Activated T-cell treated with anti-CD3 and anti-CD28 coated beads, Interleukin-2, amount 50 U/mL, for 1 hour (primary cell): ENCODE data around the gene EGFR.

Experiments
- DNase-seq: peaks from one replicate; pipeline ENCODE4 v3.0.0-alpha.2; 2020

EGFR gene

DNA sequence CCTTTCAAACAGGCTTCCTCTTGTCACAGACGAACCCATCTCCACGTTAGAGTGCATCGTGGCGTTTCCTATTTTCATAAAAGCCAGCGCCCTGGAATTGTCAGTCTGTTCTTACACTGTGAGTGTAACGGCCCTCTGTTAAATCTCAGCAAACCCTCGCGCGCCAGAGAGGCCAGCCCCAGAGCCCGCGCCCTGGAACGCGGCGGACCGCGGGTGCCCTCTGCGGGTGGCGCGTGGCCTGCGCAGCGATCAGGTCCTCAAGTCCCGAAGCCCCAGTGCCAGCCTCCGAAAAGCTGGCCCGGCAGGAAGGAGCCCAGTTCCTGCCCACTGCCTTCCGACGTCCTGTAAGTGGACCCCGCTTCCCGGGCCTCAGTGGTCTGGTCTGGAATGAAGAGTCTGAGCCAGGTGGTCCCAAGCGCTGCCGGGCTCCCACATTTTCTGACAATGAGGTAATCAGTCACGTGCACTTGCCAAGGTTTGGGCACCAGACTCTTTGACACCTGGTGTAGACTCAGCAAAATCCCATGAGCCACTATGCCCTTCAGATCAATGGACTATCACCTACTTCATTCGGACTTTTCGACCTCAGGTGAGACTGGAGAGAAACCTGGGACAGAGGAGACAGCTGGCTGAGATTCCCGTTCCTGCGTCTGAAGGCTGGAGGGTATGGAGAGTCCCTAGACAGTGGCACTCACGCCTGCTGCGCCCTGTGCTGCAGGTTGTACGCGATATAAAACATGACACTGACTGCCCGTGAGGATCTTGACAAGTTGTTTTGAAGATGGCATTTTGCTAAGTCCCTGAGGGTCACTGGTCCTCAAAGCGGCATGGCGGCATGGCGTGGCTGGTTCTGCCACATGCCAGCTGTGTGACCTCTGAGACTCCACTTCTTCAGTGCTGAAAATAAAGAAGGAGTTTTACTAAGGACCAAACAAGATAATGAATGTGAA is 237.0 kb downstream of the EGFR start:
- peak; percentile 78 for DNase-seq

GRCh38 chr7:55258631-55259030 is 239.8 kb downstream of the EGFR start:
- DNase-seq = no peak

DNA sequence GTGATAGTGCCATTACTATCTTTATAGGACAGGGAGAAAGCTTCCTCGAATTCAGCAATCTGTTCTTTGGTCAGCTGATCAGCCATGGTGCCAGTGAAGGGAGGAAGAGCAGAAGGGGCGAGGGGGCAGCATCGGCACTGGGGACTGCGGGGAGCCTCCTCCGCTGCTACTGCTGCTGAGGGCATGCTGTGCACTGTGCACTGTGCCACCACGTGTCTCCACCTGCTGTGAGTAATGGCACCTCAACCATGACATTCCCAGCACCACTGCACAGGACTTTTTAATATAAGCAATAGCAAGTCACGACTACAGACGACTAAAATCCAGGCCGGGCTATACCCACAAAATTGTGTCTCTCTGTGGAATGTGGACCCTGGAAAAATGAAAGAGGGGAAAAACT is 241.4 kb downstream of the EGFR start:
- no peak for DNase-seq

GRCh38 chr7:55260676-55261385 is 242.0 kb downstream of the EGFR start:
- no peak for DNase-seq
